Duodenal mucosa (tissue), 2 donors: ENCODE data around the gene FTCD.
"Not testable (repeated sequence)": the region's sequence is repeated elsewhere in the genome, so short reads cannot be mapped to it uniquely, and the experiment has no call there.

ENCODE experiments used
- H3K27ac ChIP-seq: one replicate; pipeline ENCODE4 v1.7.0; 2013; ENCODE audit warnings: low read depth, low read length
- H3K27me3 ChIP-seq, 2 donors: one replicate each; pipeline ENCODE4 v1.7.0; 2013; ENCODE audit warnings: low read length in 2 of 2, control low read depth in 1 of 2; ENCODE audit not compliant: insufficient read depth in 2 of 2, control insufficient read depth in 1 of 2
- H3K36me3 ChIP-seq, 2 donors: one replicate each; pipeline ENCODE4 v1.7.0; 2013; ENCODE audit warnings: low read length in 2 of 2, control low read depth in 1 of 2; ENCODE audit not compliant: insufficient read depth in 2 of 2, control insufficient read depth in 1 of 2
- H3K4me1 ChIP-seq, 2 donors: one replicate each; pipeline ENCODE4 v1.7.0; 2013; ENCODE audit warnings: low read length in 2 of 2, control low read depth in 1 of 2; ENCODE audit not compliant: insufficient read depth in 2 of 2, control insufficient read depth in 1 of 2
- H3K4me3 ChIP-seq, 2 donors: one replicate each; pipeline ENCODE4 v1.7.0; 2013; ENCODE audit warnings: low read length in 2 of 2, low read depth in 1 of 2
- H3K9ac ChIP-seq, 2 donors: one replicate each; pipeline ENCODE4 v1.7.0; 2013; ENCODE audit warnings: low read length in 2 of 2, low read depth in 1 of 2
- H3K9me3 ChIP-seq, 2 donors: one replicate each; pipeline ENCODE4 v1.7.0; 2013; ENCODE audit warnings: low read length in 2 of 2, control low read depth in 1 of 2; ENCODE audit not compliant: control insufficient read depth in 1 of 2

The FTCD gene

DNA sequence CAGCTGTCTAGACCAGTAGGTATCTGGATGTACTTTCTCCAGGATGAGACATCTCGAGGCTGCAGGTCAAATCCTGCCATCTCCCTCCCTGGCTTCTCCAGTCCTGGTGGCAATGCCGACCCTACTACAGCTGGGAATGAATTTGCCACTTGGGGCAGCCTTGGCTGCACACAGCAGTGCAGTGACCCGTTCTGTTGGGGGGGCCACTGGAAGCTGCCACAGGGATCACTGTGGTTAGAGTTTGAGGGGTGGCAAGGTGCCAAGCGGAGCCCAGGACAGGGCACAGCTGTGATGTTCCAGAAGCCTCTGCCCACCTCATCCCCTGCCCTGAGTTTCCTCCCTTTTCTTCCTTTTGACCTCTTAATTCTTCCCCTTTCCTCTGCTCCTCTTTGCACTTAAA is 40.4 kb downstream of the FTCD start:
- Histone ChIP-seq H3K27ac (no peak overlapping the region), H3K27me3 (no peaks in the 10 kb centered on the region), H3K36me3 (peaks cover 0 to 9% of the 10 kb centered on the region in 2 donors), H3K4me1 (no peaks in the 10 kb centered on the region), H3K4me3 (no peak overlapping the region), H3K9ac (no peak overlapping the region), H3K9me3 (no peaks in the 10 kb centered on the region)

DNA sequence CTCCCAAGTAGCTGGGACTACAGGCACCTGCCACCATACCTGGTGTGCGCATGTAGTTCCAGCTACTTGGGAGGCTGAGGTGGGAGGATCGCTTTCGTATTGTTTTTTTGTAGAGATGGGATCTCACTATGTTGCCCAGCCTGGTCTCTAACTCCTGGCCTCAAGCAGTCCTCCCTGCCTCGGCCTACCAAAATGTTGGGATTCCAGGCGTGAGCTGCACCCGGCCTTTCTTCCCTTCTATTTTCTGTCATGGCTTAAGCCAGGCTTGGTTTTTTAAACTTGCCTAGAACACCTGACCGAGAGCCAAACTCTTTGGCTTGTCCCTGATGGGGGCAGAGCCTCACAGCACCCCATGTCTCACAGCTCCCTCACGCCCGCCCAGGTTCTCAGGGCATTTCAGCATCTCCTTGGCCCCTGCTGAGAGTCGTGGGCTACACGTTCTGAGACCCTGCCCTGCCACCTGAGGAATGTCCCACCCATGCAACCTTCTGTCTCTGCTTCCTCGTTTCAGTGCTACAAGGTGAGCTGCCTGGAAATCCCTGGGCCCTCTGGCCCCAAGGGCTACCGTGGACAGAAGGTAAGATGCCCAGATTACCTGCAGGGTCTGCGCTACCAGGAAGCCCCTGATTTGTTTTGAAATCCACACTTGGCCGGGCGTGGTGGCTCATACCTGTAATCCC is 41.7 kb downstream of the FTCD start:
- Histone ChIP-seq H3K4me1 (no peaks in the 10 kb centered on the region), H3K36me3 (peaks cover 0 to 9% of the 10 kb centered on the region in 2 donors), H3K27ac (no peak overlapping the region), H3K27me3 (no peaks in the 10 kb centered on the region), H3K9ac (no peak overlapping the region), H3K9me3 (no peaks in the 10 kb centered on the region), H3K4me3 (no peak overlapping the region)

DNA sequence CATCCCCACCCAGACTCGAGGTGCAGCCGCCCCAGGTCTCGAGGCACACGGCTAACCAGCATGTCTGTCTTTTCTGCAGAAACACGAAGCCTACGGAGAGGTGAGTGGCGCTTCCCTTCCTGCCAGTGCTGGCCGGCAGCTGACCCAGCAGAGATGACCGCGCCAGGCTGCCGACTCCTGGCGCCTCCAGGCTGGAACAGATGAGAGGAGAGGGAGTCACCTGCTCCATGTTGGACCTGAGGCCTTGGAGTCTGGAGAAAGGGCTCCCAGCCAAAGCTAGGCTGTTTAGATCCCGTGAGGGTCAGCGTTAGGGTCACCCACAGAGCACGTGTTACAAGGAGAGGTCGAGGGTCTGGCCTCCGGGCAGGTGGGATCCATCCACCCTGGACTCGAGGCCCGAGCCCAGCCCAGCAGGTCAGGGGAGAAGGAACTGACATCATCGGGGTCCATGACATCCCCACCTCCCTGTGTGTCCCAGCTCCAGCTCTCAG is 42.6 kb downstream of the FTCD start:
- Histone ChIP-seq H3K27ac (no peak overlapping the region), H3K4me3 (no peak overlapping the region), H3K27me3 (no peaks in the 10 kb centered on the region), H3K9ac (no peak overlapping the region), H3K9me3 (no peaks in the 10 kb centered on the region), H3K36me3 (peaks cover 0 to 9% of the 10 kb centered on the region in 2 donors), H3K4me1 (no peaks in the 10 kb centered on the region)

DNA sequence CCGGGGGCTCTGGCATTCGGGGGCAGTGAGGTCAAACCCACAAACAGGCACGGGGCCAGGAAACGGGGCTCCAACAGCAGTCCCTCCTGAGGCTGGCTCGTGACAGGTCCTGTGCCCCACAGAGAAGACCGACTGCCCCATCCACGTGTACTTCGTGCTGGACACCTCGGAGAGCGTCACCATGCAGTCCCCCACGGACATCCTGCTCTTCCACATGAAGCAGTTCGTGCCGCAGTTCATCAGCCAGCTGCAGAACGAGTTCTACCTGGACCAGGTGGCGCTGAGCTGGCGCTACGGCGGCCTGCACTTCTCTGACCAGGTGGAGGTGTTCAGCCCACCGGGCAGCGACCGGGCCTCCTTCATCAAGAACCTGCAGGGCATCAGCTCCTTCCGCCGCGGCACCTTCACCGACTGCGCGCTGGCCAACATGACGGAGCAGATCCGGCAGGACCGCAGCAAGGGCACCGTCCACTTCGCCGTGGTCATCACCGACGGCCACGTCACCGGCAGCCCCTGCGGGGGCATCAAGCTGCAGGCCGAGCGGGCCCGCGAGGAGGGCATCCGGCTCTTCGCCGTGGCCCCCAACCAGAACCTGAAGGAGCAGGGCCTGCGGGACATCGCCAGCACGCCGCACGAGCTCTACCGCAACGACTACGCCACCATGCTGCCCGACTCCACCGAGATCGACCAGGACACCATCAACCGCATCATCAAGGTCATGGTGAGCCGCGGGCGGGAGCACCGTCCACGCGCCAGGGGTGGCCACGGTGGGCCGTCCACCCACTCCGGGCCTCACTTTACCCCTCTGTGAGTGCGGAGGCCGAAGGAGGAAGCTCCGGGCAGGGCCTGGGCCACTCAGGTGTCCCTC is 43.3 kb downstream of the FTCD start:
- no peaks in the 10 kb centered on the region for H3K9me3 ChIP-seq
- H3K4me1 ChIP-seq: no peaks in the 10 kb centered on the region
- no peaks in the 10 kb centered on the region for H3K27me3 ChIP-seq
- peaks cover 0 to 9% of the 10 kb centered on the region in 2 donors for H3K36me3 ChIP-seq
- no peak overlapping the region for H3K27ac ChIP-seq
- no peak overlapping the region for H3K4me3 ChIP-seq
- no peak overlapping the region for H3K9ac ChIP-seq

DNA sequence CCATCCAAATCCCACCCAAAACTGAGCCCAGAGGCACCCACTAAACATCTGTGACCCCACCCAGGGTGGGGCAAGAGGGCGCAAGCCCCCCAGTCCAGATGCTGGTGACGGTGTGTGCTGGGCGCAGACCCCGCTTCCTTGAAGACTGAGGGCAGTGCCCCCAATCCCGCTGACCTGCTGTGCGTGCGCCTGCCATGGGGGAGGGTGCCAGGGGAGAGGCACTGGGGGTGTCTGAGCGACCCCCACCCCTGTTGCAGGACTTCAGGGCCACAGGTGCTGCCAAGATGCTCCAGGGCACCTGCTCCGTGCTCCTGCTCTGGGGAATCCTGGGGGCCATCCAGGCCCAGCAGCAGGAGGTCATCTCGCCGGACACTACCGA is 44.2 kb downstream of the FTCD start:
- H3K4me1 ChIP-seq: no peaks in the 10 kb centered on the region
- H3K36me3 ChIP-seq: peaks cover 0 to 6% of the 10 kb centered on the region in 2 donors
- H3K27ac ChIP-seq: no peak overlapping the region
- H3K9me3 ChIP-seq: no peaks in the 10 kb centered on the region
- H3K4me3 ChIP-seq: no peak overlapping the region
- H3K9ac ChIP-seq: no peak overlapping the region
- no peaks in the 10 kb centered on the region for H3K27me3 ChIP-seq

DNA sequence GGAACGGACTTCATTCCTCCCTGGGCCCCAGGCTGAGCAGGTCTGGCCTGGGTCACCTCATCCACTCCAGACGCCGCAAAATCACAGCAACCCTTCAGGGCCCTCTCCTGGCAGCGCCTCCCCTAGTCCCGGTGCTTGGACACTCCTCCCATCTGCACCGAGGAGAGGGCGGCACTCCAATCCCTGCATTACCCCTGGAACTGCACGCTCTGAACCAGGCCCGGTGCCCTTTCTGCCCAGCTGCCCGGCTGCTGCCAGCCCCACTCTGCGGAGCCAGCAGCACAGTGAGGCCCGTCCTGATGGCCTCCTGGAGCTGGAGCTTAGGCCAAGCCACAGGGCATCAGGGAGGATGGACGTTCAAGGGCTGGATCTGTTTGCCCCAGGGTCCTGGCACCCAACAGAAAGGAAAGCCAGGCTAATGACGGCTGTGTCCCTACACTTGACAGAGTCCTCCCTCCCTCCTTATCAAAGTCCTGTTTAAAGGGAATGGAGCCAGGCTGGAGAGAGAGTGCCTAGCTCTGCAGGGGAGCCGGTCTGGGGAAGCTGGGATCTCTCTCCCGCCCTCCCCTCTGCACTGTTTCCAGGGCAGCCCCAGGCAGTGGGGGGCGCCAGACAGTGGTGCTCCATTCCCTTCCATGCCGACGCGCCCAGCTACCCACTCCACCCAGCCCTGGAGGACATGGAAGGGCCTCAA is 44.7 kb downstream of the FTCD start:
- no peak overlapping the region for H3K9ac ChIP-seq
- H3K4me3 ChIP-seq: no peak overlapping the region
- no peaks in the 10 kb centered on the region for H3K9me3 ChIP-seq
- H3K36me3 ChIP-seq: peaks cover 0 to 2% of the 10 kb centered on the region in 2 donors
- no peaks in the 10 kb centered on the region for H3K27me3 ChIP-seq
- H3K4me1 ChIP-seq: no peaks in the 10 kb centered on the region
- no peak overlapping the region for H3K27ac ChIP-seq

DNA sequence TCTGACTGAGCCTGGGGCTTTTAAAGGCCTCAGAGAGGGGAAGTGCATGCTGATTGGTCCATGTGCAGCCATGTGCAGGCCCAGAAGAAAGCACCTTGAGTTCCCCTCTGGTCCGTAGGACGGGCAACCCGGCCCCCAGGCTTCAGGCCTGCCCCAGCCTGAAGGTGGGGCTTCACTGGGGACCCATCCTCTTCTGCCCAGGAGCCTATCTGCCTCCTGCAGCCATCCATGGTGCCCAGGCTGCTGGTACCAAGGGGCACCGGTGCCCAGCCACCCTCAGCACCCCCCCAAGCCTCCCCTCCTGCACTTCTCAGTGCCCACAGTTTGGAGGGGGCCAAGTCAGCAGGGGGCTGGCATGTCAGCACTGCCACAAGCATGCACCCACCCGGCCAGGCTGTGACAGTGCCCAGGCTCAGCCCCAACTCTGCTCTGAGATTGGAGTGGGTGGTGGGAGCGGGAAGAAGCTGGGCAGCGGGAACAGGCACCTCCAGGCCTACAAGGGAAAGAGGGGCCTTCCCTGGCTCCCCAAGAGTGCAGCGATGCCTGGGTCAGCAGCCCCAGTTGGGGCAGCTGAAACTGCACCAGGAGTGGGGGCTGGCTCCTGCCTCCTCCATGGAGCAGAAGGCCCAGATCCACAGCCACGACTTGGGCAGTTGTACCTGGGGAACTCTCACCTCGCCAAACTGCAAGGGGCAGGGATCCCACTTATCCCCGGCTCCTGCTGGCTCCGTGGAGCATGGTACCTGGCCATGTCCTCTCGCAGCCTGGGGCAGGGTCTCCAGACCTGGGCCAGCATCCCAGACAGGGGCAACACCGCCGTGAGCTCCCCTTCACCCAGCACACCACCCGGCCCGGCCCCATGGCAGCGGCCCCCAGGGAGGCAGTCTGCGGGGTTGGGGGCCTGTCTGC is 45.8 kb downstream of the FTCD start:
- Histone ChIP-seq H3K4me1 (no peaks in the 10 kb centered on the region), H3K4me3 (no peak overlapping the region), H3K36me3 (no peaks in the 10 kb centered on the region), H3K27me3 (no peaks in the 10 kb centered on the region), H3K27ac (no peak overlapping the region), H3K9me3 (no peaks in the 10 kb centered on the region), H3K9ac (no peak overlapping the region)

DNA sequence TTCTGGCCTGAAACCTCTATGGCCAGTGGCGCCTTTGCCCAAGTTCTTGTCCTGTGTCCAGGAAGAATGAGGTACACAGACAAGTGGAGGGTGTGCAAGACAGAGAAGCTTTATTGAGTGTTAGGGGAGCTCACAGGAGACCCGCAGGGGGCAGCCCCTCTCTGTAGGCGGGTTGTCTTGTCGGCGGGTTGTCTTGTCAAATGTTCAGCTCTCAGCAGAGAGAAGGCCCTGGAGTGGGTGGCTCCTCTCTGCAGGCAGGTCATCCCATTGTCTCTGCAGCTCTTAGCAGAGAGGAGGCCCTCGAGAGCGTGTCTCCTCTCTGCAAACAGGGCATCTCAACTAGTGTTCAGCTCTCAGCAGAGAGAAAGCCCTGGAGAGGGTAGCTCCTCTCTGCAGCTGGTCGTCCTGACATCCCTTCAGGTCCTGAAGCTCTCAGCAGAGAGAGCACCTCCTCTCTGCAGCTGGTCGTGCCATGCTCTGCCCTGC is 46.5 kb downstream of the FTCD start:
- Histone ChIP-seq H3K27me3 (no peaks in the 10 kb centered on the region), H3K4me3 (no peak overlapping the region), H3K9me3 (no peaks in the 10 kb centered on the region), H3K36me3 (no peaks in the 10 kb centered on the region), H3K4me1 (no peaks in the 10 kb centered on the region), H3K9ac (no peak overlapping the region), H3K27ac (no peak overlapping the region)

DNA sequence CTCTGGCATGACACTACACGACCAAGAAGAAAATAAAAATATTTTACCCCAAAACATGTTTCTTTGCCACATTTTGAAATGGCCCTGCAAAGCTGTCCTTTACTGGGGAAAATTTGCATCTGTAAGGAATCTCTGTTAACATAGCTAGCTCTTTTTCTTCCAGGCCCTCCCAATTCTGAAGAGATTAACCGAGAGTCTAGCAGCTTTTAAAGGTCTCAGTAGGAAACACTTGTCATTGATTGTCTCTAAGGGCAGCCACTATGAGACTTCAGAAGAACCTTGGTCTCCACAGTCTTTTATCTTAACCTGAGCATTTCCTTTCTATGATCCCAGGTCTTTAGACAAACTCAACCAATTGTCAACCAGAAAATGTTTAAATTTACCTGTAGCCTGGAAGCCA is 48.0 kb downstream of the FTCD start:
- H3K4me1 ChIP-seq, H3K36me3 ChIP-seq, H3K9me3 ChIP-seq, H3K27me3 ChIP-seq, H3K4me3 ChIP-seq, H3K9ac ChIP-seq, H3K27ac ChIP-seq: not testable (repeated sequence)
